Metanephros (tissue), 1 donor: Measurements from ENCODE around the gene TNFRSF14. TPM values are rescaled to one million over a fixed set of nuclear protein-coding genes. Genes with fewer than 3 reads are reported as not detected.

Experiments used
- total RNA-seq: library from RNA; depleted of rRNA; stranded (reverse); fragments of >200 nt; gene quantifications from one replicate; pipeline ENCODE4 v1.2.3, GENCODE V29; 2014

Gene TNFRSF14
- total RNA-seq = 45.6 TPM

GRCh38 chr1:2556277-2556677, at the start of gene TNFRSF14:
TNFRSF14 (plus strand) TSS chr1:2556371; CDS start chr1:2556665, 294 bp downstream.

DNA sequence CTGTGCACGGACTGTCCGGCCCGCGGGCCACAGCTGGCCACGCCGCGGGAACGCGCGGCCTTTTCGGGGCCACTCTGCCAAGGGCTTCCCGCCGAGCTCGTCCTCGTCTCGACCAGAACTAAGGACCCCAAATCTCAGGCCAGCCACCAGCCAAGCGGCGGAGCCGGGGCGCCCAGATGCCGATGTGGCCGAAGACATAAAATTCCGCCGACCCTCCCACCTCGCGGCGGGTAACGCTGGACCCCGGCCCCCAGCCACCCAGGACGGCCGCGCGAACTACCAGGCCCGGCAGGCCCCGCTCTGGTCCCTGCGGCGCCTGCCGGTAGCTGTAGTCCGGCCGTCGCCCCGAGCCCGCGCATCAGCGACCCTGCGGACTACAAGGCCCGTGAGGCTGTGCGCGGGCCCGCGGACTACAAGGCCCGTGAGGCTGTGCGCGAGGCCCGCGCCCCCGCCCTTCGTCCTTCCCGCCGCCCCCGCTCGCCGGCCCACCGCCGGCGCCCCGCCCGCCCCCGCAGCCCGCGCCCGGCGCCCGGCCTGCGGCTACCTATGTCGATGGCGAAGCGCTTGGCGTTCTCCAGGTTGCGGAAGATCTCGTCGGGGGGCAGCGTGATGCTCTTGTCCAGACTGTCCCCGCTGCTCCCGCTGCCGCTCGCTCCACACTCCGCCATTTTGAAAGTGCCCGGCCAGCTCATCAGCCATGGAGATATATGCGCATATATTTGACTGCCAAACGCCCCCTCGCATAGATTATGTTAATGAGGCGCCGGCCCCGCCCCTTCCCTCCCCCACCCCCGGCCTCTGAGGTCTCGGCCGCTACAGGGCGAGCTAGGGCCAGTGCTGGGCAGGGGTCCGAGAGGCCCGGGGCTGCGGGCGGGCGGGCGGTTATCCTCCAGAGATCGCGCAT, 30.0 kb upstream of the TNFRSF14 start, which contains the start of gene PANK4:
Gene PANK4, minus strand, starts transcription at position 677 of the 904 bp plus-strand sequence. Its CDS starts 9 bp downstream, at position 668.

DNA sequence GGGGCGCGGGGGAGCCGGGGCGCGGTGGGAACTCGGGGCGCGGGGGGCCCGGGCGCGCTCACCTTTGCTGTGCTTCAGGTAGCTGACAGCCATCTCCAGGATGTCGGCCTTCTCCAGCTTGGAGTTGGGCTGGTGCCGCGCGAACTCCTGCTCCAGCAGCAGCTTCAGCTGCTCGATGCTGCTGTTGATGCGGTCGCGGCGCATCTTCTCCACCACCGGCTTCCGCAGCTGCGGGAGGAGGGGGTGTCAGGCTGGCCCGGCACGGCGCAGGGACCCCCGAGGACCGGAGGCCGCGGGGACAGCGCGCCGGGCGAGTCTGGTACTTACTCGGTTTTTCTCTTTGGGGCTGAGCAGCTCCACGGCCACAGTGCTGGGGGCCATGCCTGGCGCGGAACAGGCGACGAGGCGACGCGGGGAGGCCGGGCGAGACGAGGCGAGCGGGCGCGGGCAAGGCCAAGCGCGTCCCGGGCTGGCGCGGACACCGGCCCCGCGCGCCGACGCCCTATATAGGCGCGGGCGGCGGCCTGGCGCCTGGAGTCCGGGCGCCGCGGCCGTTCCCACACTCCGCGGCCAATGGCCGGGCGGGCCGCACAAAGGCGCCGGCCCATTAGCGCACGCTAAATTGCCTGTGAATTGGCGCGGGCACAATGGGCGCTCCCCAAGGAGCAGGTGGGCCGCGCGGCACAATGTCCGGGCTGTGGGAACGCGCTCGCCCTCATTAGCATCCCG, 26.2 kb upstream of the TNFRSF14 start, which contains the start of gene HES5:
Gene HES5, minus strand, starts transcription at position 480 of the 729 bp plus-strand sequence. Its CDS starts 99 bp downstream, at position 381.

DNA sequence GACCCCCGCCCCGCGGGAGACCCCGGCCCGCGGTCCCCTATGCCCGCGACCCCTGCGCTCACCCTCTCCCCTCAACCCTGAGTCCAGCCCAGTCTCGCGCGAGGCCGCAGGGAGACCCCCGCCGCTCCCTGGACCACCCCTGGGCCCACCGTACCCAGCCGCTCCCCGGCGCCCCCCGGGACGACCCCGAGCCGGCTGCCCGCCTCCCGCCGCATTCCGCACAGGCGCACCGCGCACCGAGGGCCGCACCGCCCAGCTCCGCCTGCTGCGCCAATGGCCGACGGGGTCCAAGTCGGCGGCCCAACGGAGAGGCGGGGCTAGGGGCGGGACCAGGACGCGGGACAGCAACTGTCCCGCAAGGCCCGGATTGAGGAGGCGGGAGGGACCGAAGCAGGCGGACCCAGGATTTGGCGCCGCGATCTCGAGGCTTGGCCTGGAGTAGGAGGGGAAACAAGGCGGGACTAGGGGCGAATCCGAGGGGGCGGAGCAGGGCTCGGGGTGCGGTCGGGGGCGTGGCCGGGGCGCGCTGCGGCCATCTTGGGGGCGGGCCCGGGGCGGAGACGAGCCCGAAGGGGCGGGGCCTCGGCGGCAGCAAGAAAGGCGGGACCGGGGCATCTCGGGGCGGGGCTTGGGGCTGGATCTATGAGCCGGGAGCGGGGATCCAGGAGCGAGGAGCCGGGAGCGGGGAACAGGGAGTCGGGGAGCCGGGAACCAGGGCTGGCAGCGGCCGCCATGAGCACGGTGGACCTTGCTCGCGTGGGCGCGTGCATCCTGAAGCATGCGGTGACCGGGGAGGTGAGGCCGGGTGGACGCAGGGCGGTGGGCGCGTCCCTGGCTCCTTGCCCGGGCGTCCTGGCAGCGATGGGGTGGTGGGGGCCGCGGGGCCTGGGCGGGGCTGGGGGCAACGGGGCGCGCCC, 30.2 kb downstream of the TNFRSF14 start, which contains the start of gene PRXL2B:
Gene PRXL2B, plus strand, starts transcription at position 624 of the 917 bp plus-strand sequence. Its CDS starts 109 bp downstream, at position 733.

Other genes with a start within 250 kb of the TNFRSF14 start
- gene MORN1, start 164.8 kb upstream of the TNFRSF14 start, total RNA-seq = 20.8 TPM
- 57.5 TPM for gene RER1, start 164.5 kb upstream of the TNFRSF14 start, total RNA-seq
- gene PEX10, start 143.8 kb upstream of the TNFRSF14 start, total RNA-seq = 31.8 TPM
- gene PLCH2, start 80.1 kb upstream of the TNFRSF14 start, total RNA-seq = 1.8 TPM
- 35.6 TPM for gene PANK4, start 29.8 kb upstream of the TNFRSF14 start, total RNA-seq
- 4.1 TPM for gene HES5, start 26.1 kb upstream of the TNFRSF14 start, total RNA-seq
- gene PRXL2B, start 30.4 kb downstream of the TNFRSF14 start, total RNA-seq = 26.3 TPM
- 6.8 TPM for gene MMEL1, start 76.6 kb downstream of the TNFRSF14 start, total RNA-seq
- 0.29 TPM for gene TTC34, start 245.3 kb downstream of the TNFRSF14 start, total RNA-seq